Activated CD8-positive, alpha-beta memory T cell treated with anti-CD3 and anti-CD28 coated beads, Interleukin-2, amount 10 ng/mL, durations not matched to agents 7 days and 5 days (primary cell): ENCODE results near the gene TRIM45. TPM values are rescaled to one million over a fixed set of nuclear protein-coding genes. Genes with fewer than 3 reads are reported as not detected.
"Not testable (repeated sequence)": the region's sequence is repeated elsewhere in the genome, so short reads cannot be mapped to it uniquely, and the experiment has no call there.

Experiments used
- ATAC-seq: fragments of 150-1000 bp; cut with Tn5 transposase; one replicate; pipeline ENCODE4 v1.10.0; 2021; ENCODE audit warnings: moderate library complexity
- CTCF ChIA-PET: fragments of 350-600 bp; sonication (Branson Sonifier 250); formaldehyde crosslinking; loops from one replicate; lab custom pipeline; 2021; ENCODE audit warnings: antibody characterized with exemption; lab: Charles Lee
- DNase-seq: peaks from one replicate; pipeline ENCODE4 v3.0.0-alpha.2; 2020
- H3K27ac Mint-ChIP-seq: one replicate; pipeline ENCODE4 v1.8.0; 2021; ENCODE audit warnings: mild to moderate bottlenecking, mixed read lengths
- H3K27me3 Mint-ChIP-seq: one replicate; pipeline ENCODE4 v1.8.0; 2021; ENCODE audit warnings: mixed read lengths
- H3K36me3 Mint-ChIP-seq: one replicate; pipeline ENCODE4 v1.8.0; 2021; ENCODE audit warnings: mild to moderate bottlenecking, mixed read lengths
- H3K4me1 Mint-ChIP-seq: one replicate; pipeline ENCODE4 v1.8.0; 2021; ENCODE audit warnings: mixed read lengths
- H3K4me3 Mint-ChIP-seq: one replicate; pipeline ENCODE4 v1.8.0; 2021; ENCODE audit warnings: mild to moderate bottlenecking, moderate library complexity, mixed read lengths
- H3K9me3 Mint-ChIP-seq: one replicate; pipeline ENCODE4 v1.8.0; 2022; ENCODE audit warnings: low read depth, mixed read lengths
- total RNA-seq, 2 experiments: library from RNA; stranded (reverse); gene quantifications; one replicate each; pipeline ENCODE4 v1.2.3, GENCODE V29; 2021

TRIM45 gene
- total RNA-seq, result under 1 TPM; 0.26 to 0.75 TPM

- CTCF ChIA-PET, result interaction anchor here (0.8 to 1.4 kb wide), 4 partner anchors 15 to 774 kb away, joined by 3 to 5 read pairs (median 3); no protein-coding TSS in a partner anchor
- DNase-seq (peak; percentile 87), ATAC-seq (peak; percentile 86)
- Mint-ChIP-seq H3K4me3 (peak within 1 kb of the TSS; percentile 73), H3K36me3 (no peaks in the 10 kb centered on the region), H3K27me3 (peaks cover 21% of the 10 kb centered on the region), H3K4me1 (peaks cover 4% of the 10 kb centered on the region), H3K27ac (no peak within 1 kb of the TSS), H3K9me3 (no peaks in the 10 kb centered on the region)
Observed at GRCh38 chr1:117121589-117122329, at the start of gene TRIM45. Gene TRIM45, minus strand, starts transcription at chr1:117121749. Its CDS starts 548 bp downstream, at chr1:117121201.

- Mint-ChIP-seq H3K4me3 (no peak overlapping the region), H3K36me3 (no peaks in the 10 kb centered on the region), H3K27ac (no peak overlapping the region), H3K4me1 (no peaks in the 10 kb centered on the region), H3K27me3 (peaks cover 14% of the 10 kb centered on the region), H3K9me3 (no peaks in the 10 kb centered on the region)
- CTCF ChIA-PET, result no interaction called here
- no peak for ATAC-seq
- no peak for DNase-seq
Observed at GRCh38 chr1:117169871-117170596, 48.5 kb upstream of the TRIM45 start.

- CTCF ChIA-PET, result no interaction called here
- H3K27ac Mint-ChIP-seq, result no peak overlapping the region
- H3K27me3 Mint-ChIP-seq, result peaks cover 14% of the 10 kb centered on the region
- no peaks in the 10 kb centered on the region for H3K9me3 Mint-ChIP-seq
- no peaks in the 10 kb centered on the region for H3K4me1 Mint-ChIP-seq
- H3K36me3 Mint-ChIP-seq, result no peaks in the 10 kb centered on the region
- DNase-seq (no peak), ATAC-seq (no peak)
- no peak overlapping the region for H3K4me3 Mint-ChIP-seq
Observed at GRCh38 chr1:117167402-117167801, 45.9 kb upstream of the TRIM45 start.

- CTCF ChIA-PET, result no interaction called here
- Mint-ChIP-seq H3K4me3 (no peak overlapping the region), H3K4me1 (no peaks in the 10 kb centered on the region), H3K9me3 (no peaks in the 10 kb centered on the region), H3K27ac (no peak overlapping the region), H3K36me3 (no peaks in the 10 kb centered on the region), H3K27me3 (peaks cover 22% of the 10 kb centered on the region)
- DNase-seq (no peak), ATAC-seq (no peak)
Observed at GRCh38 chr1:117166076-117166475, 44.5 kb upstream of the TRIM45 start.

GRCh38 chr1:117164209-117164608 is 42.7 kb upstream of the TRIM45 start:
- no peaks in the 10 kb centered on the region for H3K9me3 Mint-ChIP-seq
- CTCF ChIA-PET, result no interaction called here

GRCh38 chr1:117162816-117163215 is 41.3 kb upstream of the TRIM45 start:
- Mint-ChIP-seq H3K4me1 (no peaks in the 10 kb centered on the region), H3K4me3 (no peak overlapping the region), H3K27ac (no peak overlapping the region), H3K9me3 (no peaks in the 10 kb centered on the region), H3K36me3 (no peaks in the 10 kb centered on the region), H3K27me3 (peaks cover 31% of the 10 kb centered on the region)
- ATAC-seq, result no peak
- CTCF ChIA-PET, result no interaction called here
- no peak for DNase-seq

More at GRCh38 chr1:117164209-117164608, 42.7 kb upstream of the TRIM45 start:
- no peaks in the 10 kb centered on the region for H3K4me1 Mint-ChIP-seq
- H3K36me3 Mint-ChIP-seq, result no peaks in the 10 kb centered on the region
- H3K4me3 Mint-ChIP-seq, result no peak overlapping the region
- H3K27ac Mint-ChIP-seq, result no peak overlapping the region
- DNase-seq (no peak), ATAC-seq (no peak)
- peaks cover 33% of the 10 kb centered on the region for H3K27me3 Mint-ChIP-seq

GRCh38 chr1:117161887-117162286 is 40.3 kb upstream of the TRIM45 start:
- no peak for ATAC-seq
- no peaks in the 10 kb centered on the region for H3K9me3 Mint-ChIP-seq
- H3K27me3 Mint-ChIP-seq, result peaks cover 31% of the 10 kb centered on the region
- no peak overlapping the region for H3K27ac Mint-ChIP-seq
- no peak overlapping the region for H3K4me3 Mint-ChIP-seq
- CTCF ChIA-PET, result no interaction called here
- no peaks in the 10 kb centered on the region for H3K36me3 Mint-ChIP-seq
- DNase-seq, result no peak
- H3K4me1 Mint-ChIP-seq, result no peaks in the 10 kb centered on the region

GRCh38 chr1:117151305-117151704 is 29.8 kb upstream of the TRIM45 start:
- H3K36me3 Mint-ChIP-seq, H3K4me1 Mint-ChIP-seq, DNase-seq, ATAC-seq, CTCF ChIA-PET, H3K9me3 Mint-ChIP-seq, H3K27ac Mint-ChIP-seq, H3K4me3 Mint-ChIP-seq: not testable (repeated sequence)
- peaks cover 18% of the 10 kb centered on the region for H3K27me3 Mint-ChIP-seq

- Mint-ChIP-seq H3K4me1 (no peaks in the 10 kb centered on the region), H3K36me3 (no peaks in the 10 kb centered on the region), H3K4me3 (no peak overlapping the region), H3K9me3 (no peaks in the 10 kb centered on the region), H3K27ac (no peak overlapping the region), H3K27me3 (peaks cover 20% of the 10 kb centered on the region)
- ATAC-seq (no peak), DNase-seq (no peak)
- CTCF ChIA-PET, result no interaction called here
Observed at GRCh38 chr1:117150316-117150715, 28.8 kb upstream of the TRIM45 start.

- Mint-ChIP-seq H3K27me3 (peaks cover 20% of the 10 kb centered on the region), H3K4me3 (no peak overlapping the region), H3K27ac (no peak overlapping the region), H3K36me3 (no peaks in the 10 kb centered on the region), H3K4me1 (no peaks in the 10 kb centered on the region), H3K9me3 (no peaks in the 10 kb centered on the region)
- ATAC-seq (no peak), DNase-seq (no peak)
- CTCF ChIA-PET, result interaction anchor here (1.3 kb wide), 1 partner anchor 19 kb away, joined by 4 read pairs; no protein-coding TSS in a partner anchor
Observed at GRCh38 chr1:117147856-117148588, 26.5 kb upstream of the TRIM45 start.

GRCh38 chr1:117147341-117147831 is 25.8 kb upstream of the TRIM45 start:
- Mint-ChIP-seq H3K4me3 (no peak overlapping the region), H3K36me3 (no peaks in the 10 kb centered on the region), H3K9me3 (no peaks in the 10 kb centered on the region), H3K27me3 (peaks cover 20% of the 10 kb centered on the region), H3K27ac (no peak overlapping the region), H3K4me1 (no peaks in the 10 kb centered on the region)
- CTCF ChIA-PET, result interaction anchor here (1.3 kb wide), 1 partner anchor 19 kb away, joined by 4 read pairs; no protein-coding TSS in a partner anchor
- no peak for ATAC-seq
- DNase-seq, result no peak

- no peaks in the 10 kb centered on the region for H3K4me1 Mint-ChIP-seq
- CTCF ChIA-PET, result no interaction called here
- H3K27me3 Mint-ChIP-seq, result peaks cover 20% of the 10 kb centered on the region
- no peaks in the 10 kb centered on the region for H3K36me3 Mint-ChIP-seq
- no peak overlapping the region for H3K4me3 Mint-ChIP-seq
- no peak overlapping the region for H3K27ac Mint-ChIP-seq
- no peak for ATAC-seq
- no peak for DNase-seq
- H3K9me3 Mint-ChIP-seq, result no peaks in the 10 kb centered on the region
Observed at GRCh38 chr1:117146575-117147340, 25.2 kb upstream of the TRIM45 start.

- H3K4me1 Mint-ChIP-seq, result no peaks in the 10 kb centered on the region
- H3K9me3 Mint-ChIP-seq, result no peaks in the 10 kb centered on the region
- CTCF ChIA-PET, result no interaction called here
- H3K27ac Mint-ChIP-seq, result no peak overlapping the region
- H3K36me3 Mint-ChIP-seq, result no peaks in the 10 kb centered on the region
- DNase-seq, result no peak
- H3K4me3 Mint-ChIP-seq, result no peak overlapping the region
- peaks cover 20% of the 10 kb centered on the region for H3K27me3 Mint-ChIP-seq
- no peak for ATAC-seq
Observed at GRCh38 chr1:117146072-117146471, 24.5 kb upstream of the TRIM45 start.
